HL-60/S4 (cell line): ENCODE data around the gene CCR5.

Source experiments
- in situ Hi-C: fragments of 300-500 bp; cut with MboI; formaldehyde crosslinking; loops from 2 replicates; pipeline ENCODE4 v1.14.3; 2022; ENCODE audit warnings: low sequenced_read_pairs

The CCR5 gene

DNA sequence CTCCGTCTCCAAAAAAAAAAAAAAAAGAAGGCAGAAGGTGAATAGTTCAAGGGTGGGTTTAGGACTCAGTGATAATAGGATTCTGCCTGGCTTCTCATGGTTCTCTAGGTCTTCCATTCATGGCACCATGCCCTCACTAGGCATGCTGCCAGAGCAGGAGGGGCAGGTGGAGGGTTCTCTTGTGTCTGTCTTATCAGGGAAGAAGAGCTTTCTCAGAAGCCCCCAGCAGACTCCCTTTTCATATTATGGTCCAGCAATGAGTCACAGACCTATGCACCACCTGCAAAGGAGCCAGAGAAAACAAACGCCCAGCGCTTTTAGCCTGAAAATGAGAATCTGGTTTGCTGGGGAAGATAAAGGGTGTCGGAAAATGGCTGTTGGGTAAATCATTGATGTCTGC is 13.8 kb upstream of the CCR5 start:
- in situ Hi-C loops = no loop called here

DNA sequence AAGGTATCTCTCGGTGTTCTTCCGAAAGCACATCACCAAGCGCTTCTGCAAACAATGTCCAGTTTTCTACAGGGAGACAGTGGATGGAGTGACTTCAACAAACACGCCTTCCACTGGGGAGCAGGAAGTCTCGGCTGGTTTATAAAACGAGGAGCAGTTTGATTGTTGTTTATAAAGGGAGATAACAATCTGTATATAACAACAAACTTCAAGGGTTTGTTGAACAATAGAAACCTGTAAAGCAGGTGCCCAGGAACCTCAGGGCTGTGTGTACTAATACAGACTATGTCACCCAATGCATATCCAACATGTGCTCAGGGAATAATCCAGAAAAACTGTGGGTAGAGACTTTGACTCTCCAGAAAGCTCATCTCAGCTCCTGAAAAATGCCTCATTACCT is 12.3 kb upstream of the CCR5 start:
- in situ Hi-C loops = no loop called here

GRCh38 chr3:46359733-46360493 is 10.8 kb upstream of the CCR5 start:
- in situ Hi-C loops = loop anchor here (10.0 kb wide), 1 partner anchor 65 kb away; no protein-coding TSS in a partner anchor

DNA sequence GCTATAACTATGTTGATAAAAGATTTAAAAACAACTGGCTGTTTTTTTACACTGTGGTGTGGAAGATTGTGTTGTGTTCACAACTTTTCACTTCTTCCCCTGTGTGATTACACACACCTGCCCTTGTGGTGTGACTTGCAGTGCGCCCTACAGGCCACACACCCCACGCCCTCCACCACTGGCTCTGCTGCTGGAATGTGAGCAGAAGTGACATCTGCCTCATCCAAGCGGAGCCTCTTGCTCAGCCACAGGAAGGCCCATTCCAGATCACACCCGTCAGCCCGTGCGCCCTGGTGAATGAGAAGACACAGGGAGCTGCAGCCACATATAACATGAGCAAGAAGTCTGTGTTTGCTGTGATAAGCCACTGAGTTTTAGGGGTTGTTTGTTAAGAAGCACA is 9.8 kb upstream of the CCR5 start:
- in situ Hi-C loops = loop anchor here (10.0 kb wide), 1 partner anchor 66 kb away; no protein-coding TSS in a partner anchor

- in situ Hi-C loops = loop anchor here (10.0 kb wide), 1 partner anchor 67 kb away; no protein-coding TSS in a partner anchor
Observed at GRCh38 chr3:46361408-46362283, 9.1 kb upstream of the CCR5 start.

GRCh38 chr3:46365041-46365440 is 5.7 kb upstream of the CCR5 start:
- in situ Hi-C loops = loop anchor here (5.0 to 10.0 kb wide), 2 partner anchors 70 to 153 kb away; no protein-coding TSS in a partner anchor

GRCh38 chr3:46365737-46366524 is 4.8 kb upstream of the CCR5 start:
- in situ Hi-C loops = loop anchor here (5.0 to 10.0 kb wide), 2 partner anchors 71 to 154 kb away; no protein-coding TSS in a partner anchor

DNA sequence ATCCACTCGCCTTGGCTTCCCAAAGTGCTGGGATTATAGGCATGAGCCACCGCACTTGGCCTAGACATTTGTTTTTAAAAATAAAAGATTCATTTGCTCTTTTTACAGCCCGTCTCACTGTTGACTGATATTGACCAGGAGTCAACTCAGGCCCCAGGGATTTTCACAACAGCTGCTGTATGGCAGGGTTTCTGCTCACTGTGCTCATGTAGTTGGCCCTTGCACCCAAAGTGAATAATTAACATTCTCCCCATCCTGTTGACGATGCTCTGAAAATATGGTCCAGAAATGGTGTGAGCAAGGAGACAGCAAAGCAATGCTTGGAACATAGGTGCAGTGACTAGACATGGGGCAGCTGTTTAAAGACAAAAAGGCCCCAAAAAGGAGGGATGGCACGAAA is 2.9 kb upstream of the CCR5 start:
- in situ Hi-C loops = loop anchor here (5.0 to 10.0 kb wide), 2 partner anchors 73 to 156 kb away; no protein-coding TSS in a partner anchor

DNA sequence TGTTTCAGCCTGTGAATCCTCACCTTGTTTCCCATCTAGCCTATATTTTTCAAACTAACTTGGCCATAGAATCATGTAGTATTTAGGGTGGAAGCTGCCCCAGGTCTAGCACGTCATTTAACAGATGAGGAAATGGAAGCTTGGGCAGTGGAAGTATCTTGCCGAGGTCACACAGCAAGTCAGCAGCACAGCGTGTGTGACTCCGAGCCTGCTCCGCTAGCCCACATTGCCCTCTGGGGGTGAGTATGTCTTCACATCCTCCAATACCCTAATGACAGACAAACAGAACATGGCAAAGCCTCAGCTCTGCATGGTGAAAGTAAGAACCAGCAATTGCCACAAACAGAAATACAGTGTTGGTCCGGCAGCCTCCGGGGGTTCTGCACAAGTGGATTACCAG is 2.2 kb upstream of the CCR5 start:
- in situ Hi-C loops = loop anchor here (5.0 to 10.0 kb wide), 2 partner anchors 74 to 156 kb away; no protein-coding TSS in a partner anchor

GRCh38 chr3:46369151-46369550 is 1.6 kb upstream of the CCR5 start:
- in situ Hi-C loops = loop anchor here (5.0 to 10.0 kb wide), 2 partner anchors 74 to 157 kb away; no protein-coding TSS in a partner anchor

- in situ Hi-C loops = loop anchor here (5.0 to 10.0 kb wide), 3 partner anchors 75 to 285 kb away; no protein-coding TSS in a partner anchor
Observed at GRCh38 chr3:46369675-46370132, 1.0 kb upstream of the CCR5 start.

DNA sequence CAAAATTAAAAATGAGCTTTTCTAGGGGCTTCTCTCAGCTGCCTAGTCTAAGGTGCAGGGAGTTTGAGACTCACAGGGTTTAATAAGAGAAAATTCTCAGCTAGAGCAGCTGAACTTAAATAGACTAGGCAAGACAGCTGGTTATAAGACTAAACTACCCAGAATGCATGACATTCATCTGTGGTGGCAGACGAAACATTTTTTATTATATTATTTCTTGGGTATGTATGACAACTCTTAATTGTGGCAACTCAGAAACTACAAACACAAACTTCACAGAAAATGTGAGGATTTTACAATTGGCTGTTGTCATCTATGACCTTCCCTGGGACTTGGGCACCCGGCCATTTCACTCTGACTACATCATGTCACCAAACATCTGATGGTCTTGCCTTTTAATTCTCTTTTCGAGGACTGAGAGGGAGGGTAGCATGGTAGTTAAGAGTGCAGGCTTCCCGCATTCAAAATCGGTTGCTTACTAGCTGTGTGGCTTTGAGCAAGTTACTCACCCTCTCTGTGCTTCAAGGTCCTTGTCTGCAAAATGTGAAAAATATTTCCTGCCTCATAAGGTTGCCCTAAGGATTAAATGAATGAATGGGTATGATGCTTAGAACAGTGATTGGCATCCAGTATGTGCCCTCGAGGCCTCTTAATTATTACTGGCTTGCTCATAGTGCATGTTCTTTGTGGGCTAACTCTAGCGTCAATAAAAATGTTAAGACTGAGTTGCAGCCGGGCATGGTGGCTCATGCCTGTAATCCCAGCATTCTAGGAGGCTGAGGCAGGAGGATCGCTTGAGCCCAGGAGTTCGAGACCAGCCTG is 984 bp downstream of the CCR5 start:
- in situ Hi-C loops = loop anchor here (10.0 kb wide), 1 partner anchor 287 kb away; no protein-coding TSS in a partner anchor

- in situ Hi-C loops = loop anchor here (10.0 kb wide), 1 partner anchor 288 kb away; no protein-coding TSS in a partner anchor
Observed at GRCh38 chr3:46372492-46373359, 2.0 kb downstream of the CCR5 start.

DNA sequence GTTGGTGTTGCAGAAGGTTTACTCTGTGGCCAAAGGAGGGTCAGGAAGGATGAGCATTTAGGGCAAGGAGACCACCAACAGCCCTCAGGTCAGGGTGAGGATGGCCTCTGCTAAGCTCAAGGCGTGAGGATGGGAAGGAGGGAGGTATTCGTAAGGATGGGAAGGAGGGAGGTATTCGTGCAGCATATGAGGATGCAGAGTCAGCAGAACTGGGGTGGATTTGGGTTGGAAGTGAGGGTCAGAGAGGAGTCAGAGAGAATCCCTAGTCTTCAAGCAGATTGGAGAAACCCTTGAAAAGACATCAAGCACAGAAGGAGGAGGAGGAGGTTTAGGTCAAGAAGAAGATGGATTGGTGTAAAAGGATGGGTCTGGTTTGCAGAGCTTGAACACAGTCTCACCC is 4.0 kb downstream of the CCR5 start:
- in situ Hi-C loops = loop anchor here (10.0 kb wide), 1 partner anchor 290 kb away; no protein-coding TSS in a partner anchor

DNA sequence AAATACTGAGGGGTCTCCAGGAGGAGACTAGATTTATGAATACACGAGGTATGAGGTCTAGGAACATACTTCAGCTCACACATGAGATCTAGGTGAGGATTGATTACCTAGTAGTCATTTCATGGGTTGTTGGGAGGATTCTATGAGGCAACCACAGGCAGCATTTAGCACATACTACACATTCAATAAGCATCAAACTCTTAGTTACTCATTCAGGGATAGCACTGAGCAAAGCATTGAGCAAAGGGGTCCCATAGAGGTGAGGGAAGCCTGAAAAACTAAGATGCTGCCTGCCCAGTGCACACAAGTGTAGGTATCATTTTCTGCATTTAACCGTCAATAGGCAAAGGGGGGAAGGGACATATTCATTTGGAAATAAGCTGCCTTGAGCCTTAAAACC is 4.5 kb downstream of the CCR5 start:
- in situ Hi-C loops = loop anchor here (10.0 kb wide), 1 partner anchor 290 kb away; no protein-coding TSS in a partner anchor

DNA sequence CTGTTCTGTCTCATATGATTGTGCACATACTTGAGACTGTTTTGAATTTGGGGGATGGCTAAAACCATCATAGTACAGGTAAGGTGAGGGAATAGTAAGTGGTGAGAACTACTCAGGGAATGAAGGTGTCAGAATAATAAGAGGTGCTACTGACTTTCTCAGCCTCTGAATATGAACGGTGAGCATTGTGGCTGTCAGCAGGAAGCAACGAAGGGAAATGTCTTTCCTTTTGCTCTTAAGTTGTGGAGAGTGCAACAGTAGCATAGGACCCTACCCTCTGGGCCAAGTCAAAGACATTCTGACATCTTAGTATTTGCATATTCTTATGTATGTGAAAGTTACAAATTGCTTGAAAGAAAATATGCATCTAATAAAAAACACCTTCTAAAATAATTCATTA is 5.1 kb downstream of the CCR5 start:
- in situ Hi-C loops = loop anchor here (10.0 kb wide), 1 partner anchor 291 kb away; no protein-coding TSS in a partner anchor

- in situ Hi-C loops = loop anchor here (10.0 kb wide), 1 partner anchor 294 kb away; no protein-coding TSS in a partner anchor
Observed at GRCh38 chr3:46378426-46378942, 7.7 kb downstream of the CCR5 start.
